G401 (cell line): Measurements from ENCODE around the gene SLC50A1. TPM values are rescaled to one million over a fixed set of nuclear protein-coding genes. Genes with fewer than 3 reads are reported as not detected.
"Not testable (repeated sequence)": the region's sequence is repeated elsewhere in the genome, so short reads cannot be mapped to it uniquely, and the experiment has no call there.

Source experiments
- DNase-seq: peaks from one replicate; pipeline ENCODE4 v3.0.0-alpha.2; 2015; ENCODE audit warnings: low spot score
- in situ Hi-C: cut with HindIII; loops from 2 replicates; pipeline ENCODE4 v1.10.0; 2016; ENCODE audit warnings: low sequenced_read_pairs, mixed read lengths
- total RNA-seq: library from RNA; depleted of rRNA; stranded (reverse); fragments of >200 nt; shearing (Covaris generic); gene quantifications from 2 replicates; pipeline ENCODE4 v1.2.3, GENCODE V29; 2014

SLC50A1 gene
- total RNA-seq, 1 experiment from 2014 or later, result 15.9 TPM

- in situ Hi-C loops, result no loop called here
- DNase-seq, result no peak
These were observed 4.4 kb upstream of the SLC50A1 start for GRCh38 chr1:155131285-155131684.

GRCh38 chr1:155131856-155132255 is 3.8 kb upstream of the SLC50A1 start:
- DNase-seq, result no peak
- in situ Hi-C loops, result no loop called here

GRCh38 chr1:155133799-155134281 is 1.8 kb upstream of the SLC50A1 start:
- no peak for DNase-seq
- in situ Hi-C loops, result no loop called here

GRCh38 chr1:155134322-155134721 is 1.3 kb upstream of the SLC50A1 start:
- in situ Hi-C loops, result no loop called here
- DNase-seq, result no peak

- in situ Hi-C loops, result no loop called here
- DNase-seq, result peak; percentile 54
These were observed 705 bp upstream of the SLC50A1 start for GRCh38 chr1:155134880-155135414.

GRCh38 chr1:155136748-155137147 is 1.1 kb downstream of the SLC50A1 start:
- in situ Hi-C loops, result no loop called here
- DNase-seq, result no peak

- in situ Hi-C loops, result no loop called here
- DNase-seq, result no peak
These were observed 1.7 kb downstream of the SLC50A1 start for GRCh38 chr1:155137154-155137949.

- in situ Hi-C loops, result no loop called here
- DNase-seq, result peak; percentile 93
These were observed 4.4 kb downstream of the SLC50A1 start, which contains the start of gene DPM3 for GRCh38 chr1:155139895-155140629. Gene DPM3 (minus strand): TSS chr1:155140531. CDS start chr1:155140240, 291 bp downstream.

GRCh38 chr1:155140630-155140953 is 4.9 kb downstream of the SLC50A1 start:
- in situ Hi-C loops, result no loop called here
- DNase-seq, result no peak

- no peak for DNase-seq
- in situ Hi-C loops, result no loop called here
These were observed 6.1 kb downstream of the SLC50A1 start for GRCh38 chr1:155141749-155142148.

- DNase-seq, result no peak
- in situ Hi-C loops, result no loop called here
These were observed 9.8 kb downstream of the SLC50A1 start for GRCh38 chr1:155145491-155145890.

- DNase-seq, in situ Hi-C loops: not testable (repeated sequence)
These were observed 20.5 kb downstream of the SLC50A1 start for GRCh38 chr1:155155996-155156643.

- in situ Hi-C loops, result no loop called here
These were observed 23.3 kb downstream of the SLC50A1 start for GRCh38 chr1:155158991-155159390.

GRCh38 chr1:155160128-155160527 is 24.5 kb downstream of the SLC50A1 start:
- no peak for DNase-seq
- in situ Hi-C loops, result no loop called here

More at GRCh38 chr1:155158991-155159390, 23.3 kb downstream of the SLC50A1 start:
- DNase-seq, result no peak

- in situ Hi-C loops, result not testable (repeated sequence)
These were observed 27.0 kb downstream of the SLC50A1 start for GRCh38 chr1:155162631-155163030.

GRCh38 chr1:155163785-155164184 is 28.1 kb downstream of the SLC50A1 start:
- DNase-seq, in situ Hi-C loops: not testable (repeated sequence)

More at GRCh38 chr1:155162631-155163030, 27.0 kb downstream of the SLC50A1 start:
- not testable (repeated sequence) for DNase-seq

GRCh38 chr1:155164625-155165024 is 29.0 kb downstream of the SLC50A1 start:
- in situ Hi-C loops, DNase-seq: not testable (repeated sequence)

GRCh38 chr1:155166051-155166470 is 30.4 kb downstream of the SLC50A1 start:
- in situ Hi-C loops, result no loop called here
- no peak for DNase-seq

GRCh38 chr1:155166471-155167165 is 31.0 kb downstream of the SLC50A1 start:
- no peak for DNase-seq
- in situ Hi-C loops, result no loop called here
